GM23338 (cell line): ENCODE data around the gene C1orf87. TPM values are rescaled to one million over a fixed set of nuclear protein-coding genes. Genes with fewer than 3 reads are reported as not detected.

Source experiments
- ATAC-seq: fragments of 200-7000 bp; cut with Tn5 transposase; 3 replicates; pipeline ENCODE4 v1.9.1; 2020
- DNase-seq: peaks from one replicate; pipeline ENCODE4 v3.0.0-alpha.2; 2015; ENCODE audit warnings: low spot score
- H2AFZ ChIP-seq: fragments of 200-600 bp; sonication (generic); 2 replicates; pipeline ENCODE4 v1.8.0; 2016; ENCODE audit warnings: antibody characterized with exemption, mild to moderate bottlenecking, moderate library complexity
- H3F3A ChIP-seq: fragments of 200-600 bp; sonication (generic); replicated peaks from 2 replicates; pipeline ENCODE4 v1.8.0; 2017; ENCODE audit warnings: antibody characterized with exemption, mixed run types, low read depth
- H3K27ac ChIP-seq: fragments of 200-600 bp; sonication (generic); 2 replicates; pipeline ENCODE4 v1.6.1; 2016; ENCODE audit warnings: low read depth
- H3K27me3 ChIP-seq: fragments of 200-600 bp; sonication (generic); 2 replicates; pipeline ENCODE4 v1.8.0; 2016; ENCODE audit warnings: mild to moderate bottlenecking, mixed run types, moderate library complexity; ENCODE audit not compliant: insufficient read depth
- H3K36me3 ChIP-seq: fragments of 200-600 bp; sonication (generic); 2 replicates; pipeline ENCODE4 v1.8.0; 2016; ENCODE audit warnings: mild to moderate bottlenecking; ENCODE audit not compliant: insufficient read depth
- H3K4me1 ChIP-seq: fragments of 200-600 bp; sonication (generic); 2 replicates; pipeline ENCODE4 v1.8.0; 2016; ENCODE audit warnings: mild to moderate bottlenecking, moderate library complexity; ENCODE audit not compliant: insufficient read depth
- H3K4me2 ChIP-seq: fragments of 200-600 bp; sonication (generic); 2 replicates; pipeline ENCODE4 v1.7.1; 2017; ENCODE audit warnings: mixed run types
- H3K4me3 ChIP-seq: fragments of 200-600 bp; sonication (generic); 2 replicates; pipeline ENCODE4 v1.6.1; 2016; ENCODE audit warnings: mixed run types
- H3K79me2 ChIP-seq: fragments of 200-600 bp; sonication (generic); replicated peaks from 2 replicates; pipeline ENCODE4 v1.8.0; 2017; ENCODE audit warnings: mild to moderate bottlenecking; ENCODE audit not compliant: insufficient read depth
- H3K9me2 ChIP-seq: fragments of 200-600 bp; sonication (generic); 2 replicates; pipeline ENCODE4 v1.8.0; 2017; ENCODE audit not compliant: insufficient read depth
- H4K20me1 ChIP-seq: fragments of 200-600 bp; sonication (generic); replicated peaks from 2 replicates; pipeline ENCODE4 v1.8.0; 2017; ENCODE audit warnings: mild to moderate bottlenecking; ENCODE audit not compliant: insufficient read depth
- H3K27ac Mint-ChIP-seq: 2 replicates; pipeline ENCODE4 v1.8.0; 2020; ENCODE audit warnings: inconsistent platforms, mild to moderate bottlenecking, moderate library complexity, mixed read lengths
- H3K27me3 Mint-ChIP-seq: 3 replicates; pipeline ENCODE4 v1.8.0; 2022; ENCODE audit warnings: low read depth, mild to moderate bottlenecking, moderate library complexity, mixed read lengths, inconsistent platforms; ENCODE audit not compliant: insufficient read depth, poor library complexity
- H3K36me3 Mint-ChIP-seq: 3 replicates; pipeline ENCODE4 v1.8.0; 2021; ENCODE audit warnings: low read depth, mild to moderate bottlenecking, inconsistent platforms, moderate library complexity, mixed read lengths
- H3K4me1 Mint-ChIP-seq: 3 replicates; pipeline ENCODE4 v1.8.0; 2020; ENCODE audit warnings: mild to moderate bottlenecking, inconsistent platforms, mixed read lengths
- H3K4me3 Mint-ChIP-seq: 3 replicates; pipeline ENCODE4 v1.8.0; 2021; ENCODE audit warnings: moderate library complexity, mild to moderate bottlenecking, inconsistent platforms, mixed read lengths
- H3K9me3 Mint-ChIP-seq: 3 replicates; pipeline ENCODE4 v1.8.0; 2020; ENCODE audit warnings: moderate library complexity, mild to moderate bottlenecking, inconsistent platforms, mixed read lengths
- CTCF ChIP-seq, 2 experiments: fragments of 200-600 bp in 1 of 2; sonication (generic) in 1 of 2; conservative IDR thresholded peaks; 2 replicates each; pipeline versions ENCODE4 v1.5.1 to v1.6.1; 2016 to 2017; ENCODE audit warnings: antibody characterized with exemption in 2 of 2, low read depth in 2 of 2, mild to moderate bottlenecking in 2 of 2, moderate library complexity in 1 of 2
- STAT1 ChIP-seq: IDR thresholded peaks from one replicate; pipeline ENCODE4 v1.6.1; 2016; ENCODE audit warnings: antibody characterized with exemption; ENCODE audit not compliant: unreplicated experiment
- ZNF114 ChIP-seq: fragments of 250-450 bp; sonication (Bioruptor Pico); IDR thresholded peaks from 2 replicates; pipeline ENCODE4 v1.5.0; 2020; ENCODE audit warnings: mild to moderate bottlenecking, moderate library complexity
- ZNF331 ChIP-seq: fragments of 250-450 bp; sonication (Bioruptor Pico); IDR thresholded peaks from 2 replicates; pipeline ENCODE4 v1.5.0; 2020; ENCODE audit warnings: low read depth, mild to moderate bottlenecking, moderate library complexity
- polyA plus RNA-seq: library from polyadenylated mRNA; unstranded; fragments of >200 nt; fragmentation: Nextera tagmentation; extraction: Ambion mirVana; gene quantifications from 2 replicates; pipeline ENCODE4 v1.2.1, GENCODE V29; 2016
- total RNA-seq: library from RNA; depleted of rRNA; stranded (reverse); fragments of >200 nt; shearing (Covaris generic); gene quantifications from 2 replicates; pipeline ENCODE4 v1.2.3, GENCODE V29; 2014
- TF ChIP-seq, protein P1 (sequence below): IDR thresholded peaks from 2 replicates; pipeline ENCODE4 v1.6.1; 2016; ENCODE audit warnings: antibody characterized with exemption

C1orf87 gene
- total and polyA plus RNA-seq, 2 experiments from 2014 or later, result 0.07 to 0.21 TPM

DNA sequence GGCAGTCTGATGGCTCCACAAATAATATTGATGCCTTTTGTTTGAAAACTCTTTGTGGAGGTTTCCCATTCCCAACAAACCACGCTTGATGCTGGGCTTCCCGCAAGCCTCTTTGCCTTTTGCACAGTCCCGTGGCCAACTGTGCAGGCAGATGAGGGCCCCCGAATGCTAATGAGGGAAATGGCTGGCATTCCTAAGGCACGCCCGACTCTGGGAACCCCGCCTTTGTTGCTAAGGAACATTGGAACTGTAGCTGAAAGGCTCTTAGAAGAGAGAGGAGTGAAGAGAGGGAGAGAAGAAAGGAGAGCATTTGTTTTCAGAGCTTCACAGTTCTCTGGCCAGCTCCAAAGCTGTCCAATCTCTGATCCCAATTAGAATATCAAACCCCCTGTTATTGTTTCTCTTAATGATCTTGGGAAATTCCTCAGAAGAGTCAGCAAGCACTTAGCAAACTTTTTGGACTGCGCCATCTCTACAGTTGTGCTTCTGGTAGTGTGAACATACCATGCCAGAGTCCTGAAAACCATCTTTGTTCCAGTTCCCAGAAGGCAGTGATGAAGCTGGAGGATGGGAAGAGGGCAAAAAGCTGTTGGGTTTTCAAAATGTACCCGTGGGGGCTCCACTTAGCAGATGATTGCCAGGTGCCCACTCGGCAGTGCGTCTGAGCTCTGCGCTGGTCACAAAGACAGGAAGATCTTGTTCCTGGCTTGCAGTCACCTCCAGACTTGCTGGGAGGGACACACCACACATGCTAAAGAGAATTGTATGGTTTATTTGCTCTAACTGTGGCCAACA, 86.9 kb downstream of the C1orf87 start:
- peak; percentile 65 for DNase-seq
- ATAC-seq, result 0 out of 3 replicates have a peak, but pooled peaks have one; percentile 45
- H3F3A ChIP-seq, result no peaks in the 10 kb centered on the region

GRCh38 chr1:59985911-59986515, 87.6 kb downstream of the C1orf87 start:
- H3K4me3 Mint-ChIP-seq, result no peak overlapping the region
- H3K9me3 Mint-ChIP-seq, result no peaks in the 10 kb centered on the region
- Histone ChIP-seq H3K27me3 (no peaks in the 10 kb centered on the region), H3K4me2 (no peak overlapping the region), H3F3A (no peaks in the 10 kb centered on the region), H4K20me1 (no peaks in the 10 kb centered on the region), H3K4me1 (no peaks in the 10 kb centered on the region), H3K79me2 (no peaks in the 10 kb centered on the region), H2AFZ (peak overlapping the region; percentile 88), H3K4me3 (no peak overlapping the region), H3K9me2 (peaks cover 28% of the 10 kb centered on the region), H3K27ac (no peak overlapping the region), H3K36me3 (no peaks in the 10 kb centered on the region)
- H3K4me1 Mint-ChIP-seq, result no peaks in the 10 kb centered on the region; the same call in 2 of the 3 replicates
- DNase-seq (no peak), ATAC-seq (no peak)
- peaks cover 1% of the 10 kb centered on the region for H3K27me3 Mint-ChIP-seq
- TF ChIP-seq CTCF (conservative IDR thresholded peaks at IDR 0.05; ENCODE audit: low read depth in 2 of 2) (0 out of 4 replicates have a peak, but pooled peaks of 1 of the 2 experiments have one; percentile 5), ZNF114 (CRISPR knock-in tag) (no peak)
- no peak overlapping the region for H3K27ac Mint-ChIP-seq
- H3K36me3 Mint-ChIP-seq, result no peaks in the 10 kb centered on the region

More for the DNA sequence above, 86.9 kb downstream of the C1orf87 start:
- TF ChIP-seq ZNF114 (CRISPR knock-in tag) (no peak), STAT1 (no peak), ZNF331 (no peak)
- TF ChIP-seq, protein P1, sequence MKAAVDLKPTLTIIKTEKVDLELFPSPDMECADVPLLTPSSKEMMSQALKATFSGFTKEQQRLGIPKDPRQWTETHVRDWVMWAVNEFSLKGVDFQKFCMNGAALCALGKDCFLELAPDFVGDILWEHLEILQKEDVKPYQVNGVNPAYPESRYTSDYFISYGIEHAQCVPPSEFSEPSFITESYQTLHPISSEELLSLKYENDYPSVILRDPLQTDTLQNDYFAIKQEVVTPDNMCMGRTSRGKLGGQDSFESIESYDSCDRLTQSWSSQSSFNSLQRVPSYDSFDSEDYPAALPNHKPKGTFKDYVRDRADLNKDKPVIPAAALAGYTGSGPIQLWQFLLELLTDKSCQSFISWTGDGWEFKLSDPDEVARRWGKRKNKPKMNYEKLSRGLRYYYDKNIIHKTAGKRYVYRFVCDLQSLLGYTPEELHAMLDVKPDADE, result no peak
- no peaks in the 10 kb centered on the region; the same call in 2 of the 3 replicates for H3K4me1 Mint-ChIP-seq
- Histone ChIP-seq H2AFZ (peak overlapping the region; percentile 88), H3K27me3 (no peaks in the 10 kb centered on the region), H3K36me3 (no peaks in the 10 kb centered on the region), H3K4me3 (no peak overlapping the region), H4K20me1 (no peaks in the 10 kb centered on the region), H3K27ac (no peak overlapping the region), H3K79me2 (no peaks in the 10 kb centered on the region), H3K4me2 (no peak overlapping the region), H3K4me1 (no peaks in the 10 kb centered on the region), H3K9me2 (peaks cover 28% of the 10 kb centered on the region)
- H3K9me3 Mint-ChIP-seq, result no peaks in the 10 kb centered on the region
- peaks cover 1% of the 10 kb centered on the region for H3K27me3 Mint-ChIP-seq
- no peaks in the 10 kb centered on the region for H3K36me3 Mint-ChIP-seq
- no peak overlapping the region for H3K27ac Mint-ChIP-seq
- H3K4me3 Mint-ChIP-seq, result no peak overlapping the region
